Naive thymus-derived CD8-positive, alpha-beta T cell (primary cell): ENCODE results near the gene PCNT. TPM values are rescaled to one million over a fixed set of nuclear protein-coding genes. Genes with fewer than 3 reads are reported as not detected.

Experiments
- ATAC-seq, 2 donors: fragments of 150-1000 bp; cut with Tn5 transposase in 1 of 2; sonication (Bioruptor Pico), chemical (Tn5 transposase) in 1 of 2; 1 replicate in 1 of 2; 2 replicates in 1 of 2; pipeline ENCODE4 v1.10.0; 2021; ENCODE audit warnings: mild to moderate bottlenecking in 2 of 2, moderate library complexity in 2 of 2
- POLR2A ChIA-PET: fragments of 350-600 bp; sonication (Branson Sonifier 250); formaldehyde crosslinking; loops from one replicate; lab custom pipeline; 2021; ENCODE audit warnings: antibody characterized with exemption; lab: Charles Lee
- DNase-seq, 10 donors: peaks; one replicate each; pipeline versions ENCODE4 v3.0.0 to v3.0.0-alpha.2; 2020 to 2022
- H3K27ac Mint-ChIP-seq, 10 donors: one replicate each; pipeline ENCODE4 v1.8.0; 2020 to 2022; ENCODE audit warnings: mild to moderate bottlenecking in 10 of 10, mixed read lengths in 10 of 10, moderate library complexity in 4 of 10, inconsistent platforms in 1 of 10
- H3K27me3 Mint-ChIP-seq, 5 donors: one replicate each; pipeline ENCODE4 v1.8.0; 2021 to 2022; ENCODE audit warnings: mixed read lengths in 5 of 5
- H3K36me3 Mint-ChIP-seq, 3 donors: one replicate each; pipeline ENCODE4 v1.8.0; 2020 to 2022; ENCODE audit warnings: mixed read lengths in 3 of 3, mild to moderate bottlenecking in 2 of 3, inconsistent platforms in 1 of 3
- H3K4me1 Mint-ChIP-seq, 4 donors: one replicate each; pipeline ENCODE4 v1.8.0; 2021 to 2022; ENCODE audit warnings: mixed read lengths in 4 of 4
- H3K4me3 Mint-ChIP-seq, 10 donors: one replicate each; pipeline ENCODE4 v1.8.0; 2020 to 2022; ENCODE audit warnings: mild to moderate bottlenecking in 10 of 10, mixed read lengths in 10 of 10, moderate library complexity in 6 of 10, inconsistent platforms in 1 of 10
- H3K9me3 Mint-ChIP-seq, 9 donors: one replicate each; pipeline ENCODE4 v1.8.0; 2020 to 2022; ENCODE audit warnings: mixed read lengths in 9 of 9, mild to moderate bottlenecking in 3 of 9, inconsistent platforms in 1 of 9, moderate library complexity in 1 of 9
- polyA plus RNA-seq, 3 donors: library from polyadenylated mRNA; unstranded; fragments of 300-500 nt; fragmentation: Illumina TruSeq; gene quantifications; one replicate each; pipeline ENCODE4 v1.2.3, GENCODE V29; 2021
- total RNA-seq, 8 experiments: library from RNA in 2 of 8; stranded (reverse) in 2 of 8; gene quantifications; one replicate each; pipeline ENCODE4 v1.2.3 and lab custom pipeline; 2021 to 2026

Gene PCNT
- total and polyA plus RNA-seq, 5 experiments from 2014 or later: 17.2 to 86.2 (median 37.4) TPM

GRCh38 chr21:46381541-46381940 is 57.6 kb downstream of the PCNT start:
- Mint-ChIP-seq H3K9me3 (peaks cover 0 to 11% (median 0%) of the 10 kb centered on the region in 9 donors), H3K27ac (peak overlapping the region in 3 of 10 donors; percentile 19 to 46 (median 35)), H3K36me3 (peaks cover 16 to 50% (median 22%) of the 10 kb centered on the region in 3 donors), H3K27me3 (no peaks in the 10 kb centered on the region), H3K4me1 (peaks cover 0 to 14% (median 6%) of the 10 kb centered on the region in 4 donors), H3K4me3 (no peak overlapping the region)
- DNase-seq: no peak
- POLR2A ChIA-PET: no interaction called here
- no peak for ATAC-seq

GRCh38 chr21:46384556-46384955 is 60.6 kb downstream of the PCNT start:
- peaks cover 0 to 14% (median 6%) of the 10 kb centered on the region in 4 donors for H3K4me1 Mint-ChIP-seq
- peaks cover 13 to 40% (median 14%) of the 10 kb centered on the region in 3 donors for H3K36me3 Mint-ChIP-seq
- ATAC-seq: no peak
- H3K4me3 Mint-ChIP-seq: peak overlapping the region in 1 of 10 donors; percentile 6
- peaks cover 0 to 11% (median 0%) of the 10 kb centered on the region in 9 donors for H3K9me3 Mint-ChIP-seq
- POLR2A ChIA-PET: no interaction called here
- no peak for DNase-seq
- no peak overlapping the region for H3K27ac Mint-ChIP-seq
- no peaks in the 10 kb centered on the region for H3K27me3 Mint-ChIP-seq

- Mint-ChIP-seq H3K9me3 (peaks cover 0 to 11% (median 0%) of the 10 kb centered on the region in 9 donors), H3K4me1 (peaks cover 0 to 12% (median 5%) of the 10 kb centered on the region in 4 donors), H3K27me3 (no peaks in the 10 kb centered on the region), H3K36me3 (peaks cover 11 to 47% (median 13%) of the 10 kb centered on the region in 3 donors), H3K4me3 (no peak overlapping the region), H3K27ac (peak overlapping the region in 3 of 10 donors; percentile 17 to 62 (median 58))
- ATAC-seq: no peak
- POLR2A ChIA-PET: no interaction called here
- DNase-seq: no peak
Observed at GRCh38 chr21:46385846-46386733, 62.1 kb downstream of the PCNT start.

GRCh38 chr21:46386734-46387088 is 62.8 kb downstream of the PCNT start:
- no peak for ATAC-seq
- no peak overlapping the region for H3K4me3 Mint-ChIP-seq
- peaks cover 8 to 44% (median 11%) of the 10 kb centered on the region in 3 donors for H3K36me3 Mint-ChIP-seq
- H3K27ac Mint-ChIP-seq: peak overlapping the region in 3 of 10 donors; percentile 31 to 58 (median 52)
- peaks cover 0 to 6% (median 3%) of the 10 kb centered on the region in 4 donors for H3K4me1 Mint-ChIP-seq
- no peak for DNase-seq
- H3K9me3 Mint-ChIP-seq: peaks cover 0 to 8% (median 0%) of the 10 kb centered on the region in 9 donors
- POLR2A ChIA-PET: no interaction called here
- no peaks in the 10 kb centered on the region for H3K27me3 Mint-ChIP-seq

- ATAC-seq (no peak), DNase-seq (no peak)
- Mint-ChIP-seq H3K27me3 (no peaks in the 10 kb centered on the region), H3K4me1 (peaks cover 0 to 5% (median 0%) of the 10 kb centered on the region in 4 donors), H3K36me3 (peaks cover 0 to 54% (median 5%) of the 10 kb centered on the region in 3 donors), H3K27ac (peak overlapping the region in 1 of 10 donors; percentile 33), H3K9me3 (no peaks in the 10 kb centered on the region), H3K4me3 (no peak overlapping the region)
- POLR2A ChIA-PET: no interaction called here
Observed at GRCh38 chr21:46388206-46388880, 64.4 kb downstream of the PCNT start.

GRCh38 chr21:46388896-46389295 is 64.9 kb downstream of the PCNT start:
- DNase-seq (no peak), ATAC-seq (no peak)
- H3K9me3 Mint-ChIP-seq: no peaks in the 10 kb centered on the region
- H3K36me3 Mint-ChIP-seq: peaks cover 0 to 59% (median 5%) of the 10 kb centered on the region in 3 donors
- no peak overlapping the region for H3K27ac Mint-ChIP-seq
- POLR2A ChIA-PET: no interaction called here
- H3K4me1 Mint-ChIP-seq: peaks cover 0 to 5% (median under 1%) of the 10 kb centered on the region in 4 donors
- H3K4me3 Mint-ChIP-seq: no peak overlapping the region
- H3K27me3 Mint-ChIP-seq: no peaks in the 10 kb centered on the region

GRCh38 chr21:46390603-46391545 is 66.9 kb downstream of the PCNT start:
- DNase-seq: no peak
- H3K9me3 Mint-ChIP-seq: no peaks in the 10 kb centered on the region
- H3K27me3 Mint-ChIP-seq: no peaks in the 10 kb centered on the region
- no peak overlapping the region for H3K4me3 Mint-ChIP-seq
- POLR2A ChIA-PET: no interaction called here
- H3K27ac Mint-ChIP-seq: peak overlapping the region in 1 of 10 donors; percentile 86
- peaks cover 0 to 58% (median 8%) of the 10 kb centered on the region in 3 donors for H3K36me3 Mint-ChIP-seq
- H3K4me1 Mint-ChIP-seq: peaks cover 0 to 1% (median under 1%) of the 10 kb centered on the region in 4 donors
- no peak for ATAC-seq

- no peak overlapping the region for H3K4me3 Mint-ChIP-seq
- H3K36me3 Mint-ChIP-seq: peaks cover 0 to 61% (median 7%) of the 10 kb centered on the region in 3 donors
- DNase-seq (no peak), ATAC-seq (no peak)
- peaks cover 0 to 1% (median under 1%) of the 10 kb centered on the region in 4 donors for H3K4me1 Mint-ChIP-seq
- POLR2A ChIA-PET: interaction anchor here (0.6 kb wide), 1 partner anchor 25 kb away, joined by 5 read pairs; no protein-coding TSS in a partner anchor
- H3K27ac Mint-ChIP-seq: peak overlapping the region in 2 of 10 donors; percentile 35 to 77
- H3K27me3 Mint-ChIP-seq: no peaks in the 10 kb centered on the region
- H3K9me3 Mint-ChIP-seq: no peaks in the 10 kb centered on the region
Observed at GRCh38 chr21:46391773-46392172, 67.8 kb downstream of the PCNT start.

- ATAC-seq: no peak
- Mint-ChIP-seq H3K36me3 (peaks cover 0 to 65% (median 11%) of the 10 kb centered on the region in 3 donors), H3K27ac (peak overlapping the region in 1 of 10 donors; percentile 80), H3K4me3 (no peak overlapping the region), H3K27me3 (no peaks in the 10 kb centered on the region), H3K4me1 (peaks cover 0 to 1% (median 0%) of the 10 kb centered on the region in 4 donors), H3K9me3 (no peaks in the 10 kb centered on the region)
- POLR2A ChIA-PET: no interaction called here
- DNase-seq: no peak
Observed at GRCh38 chr21:46392921-46393320, 69.0 kb downstream of the PCNT start.

- Mint-ChIP-seq H3K36me3 (peaks cover 0 to 70% (median 15%) of the 10 kb centered on the region in 3 donors), H3K27ac (peak overlapping the region in 2 of 10 donors; percentile 25 to 34), H3K27me3 (no peaks in the 10 kb centered on the region), H3K4me3 (no peak overlapping the region), H3K4me1 (peaks cover 0 to 1% (median 0%) of the 10 kb centered on the region in 4 donors), H3K9me3 (no peaks in the 10 kb centered on the region)
- POLR2A ChIA-PET: no interaction called here
- DNase-seq: no peak
- ATAC-seq: no peak
Observed at GRCh38 chr21:46393451-46393940, 69.5 kb downstream of the PCNT start.

- ATAC-seq (no peak), DNase-seq (no peak)
- Mint-ChIP-seq H3K9me3 (no peaks in the 10 kb centered on the region), H3K36me3 (peaks cover 0 to 72% (median 16%) of the 10 kb centered on the region in 3 donors), H3K27me3 (no peaks in the 10 kb centered on the region), H3K27ac (peak overlapping the region in 2 of 10 donors; percentile 36 to 43), H3K4me3 (peak overlapping the region in 1 of 10 donors; percentile 15), H3K4me1 (peaks cover 0 to 1% (median 0%) of the 10 kb centered on the region in 4 donors)
- POLR2A ChIA-PET: no interaction called here
Observed at GRCh38 chr21:46393941-46394594, 70.1 kb downstream of the PCNT start.
